HG02610 (cell line): Measurements from ENCODE around the gene HRH2.
"Not testable (repeated sequence)": the region's sequence is repeated elsewhere in the genome, so short reads cannot be mapped to it uniquely, and the experiment has no call there.

Experiments used
- ATAC-seq: cut with Tn5 transposase; IDR thresholded peaks from one replicate; pipeline ENCODE4 v1.9.1; 2021; ENCODE audit warnings: mild to moderate bottlenecking, moderate library complexity; ENCODE audit not compliant: unreplicated experiment

Gene HRH2

GRCh38 chr5:175735701-175736100 lies 77.8 kb downstream of the HRH2 start:
- ATAC-seq = no peak

- ATAC-seq = no peak
Measured at GRCh38 chr5:175736652-175737051, 78.8 kb downstream of the HRH2 start.

- no peak for ATAC-seq
Measured at GRCh38 chr5:175737481-175737880, 79.6 kb downstream of the HRH2 start.

- ATAC-seq = no peak
Measured at GRCh38 chr5:175738126-175738525, 80.3 kb downstream of the HRH2 start.

GRCh38 chr5:175738602-175739133 lies 80.8 kb downstream of the HRH2 start:
- ATAC-seq = no peak

- no peak for ATAC-seq
Measured at GRCh38 chr5:175740014-175740413, 82.1 kb downstream of the HRH2 start.

- no peak for ATAC-seq
Measured at GRCh38 chr5:175741556-175741955, 83.7 kb downstream of the HRH2 start.

- no peak for ATAC-seq
Measured at GRCh38 chr5:175742290-175742994, 84.6 kb downstream of the HRH2 start.

GRCh38 chr5:175743676-175744210 lies 85.9 kb downstream of the HRH2 start:
- ATAC-seq = no peak

- no peak for ATAC-seq
Measured at GRCh38 chr5:175745210-175745609, 87.3 kb downstream of the HRH2 start.

- no peak for ATAC-seq
Measured at GRCh38 chr5:175746851-175747250, 89.0 kb downstream of the HRH2 start.

- no peak for ATAC-seq
Measured at GRCh38 chr5:175747539-175748060, 89.7 kb downstream of the HRH2 start.

GRCh38 chr5:175748650-175749049 lies 90.8 kb downstream of the HRH2 start:
- ATAC-seq = no peak

- no peak for ATAC-seq
Measured at GRCh38 chr5:175749591-175749990, 91.7 kb downstream of the HRH2 start.

GRCh38 chr5:175750511-175750931 lies 92.7 kb downstream of the HRH2 start:
- ATAC-seq = no peak

- ATAC-seq = no peak
Measured at GRCh38 chr5:175751369-175751768, 93.5 kb downstream of the HRH2 start.

GRCh38 chr5:175752826-175753535 lies 95.1 kb downstream of the HRH2 start:
- ATAC-seq = no peak

GRCh38 chr5:175753536-175754402 lies 95.9 kb downstream of the HRH2 start:
- no peak for ATAC-seq

GRCh38 chr5:175759991-175760390 lies 102.1 kb downstream of the HRH2 start:
- not testable (repeated sequence) for ATAC-seq
